ENCODE data around the gene GRK3.
A peak's percentile ranks its signal among the peaks of the same experiment; 100 is the strongest.
"Not testable (repeated sequence)": the region's sequence is repeated elsewhere in the genome, so short reads cannot be mapped to it uniquely, and the experiment has no call there.

The GRK3 gene

DNA sequence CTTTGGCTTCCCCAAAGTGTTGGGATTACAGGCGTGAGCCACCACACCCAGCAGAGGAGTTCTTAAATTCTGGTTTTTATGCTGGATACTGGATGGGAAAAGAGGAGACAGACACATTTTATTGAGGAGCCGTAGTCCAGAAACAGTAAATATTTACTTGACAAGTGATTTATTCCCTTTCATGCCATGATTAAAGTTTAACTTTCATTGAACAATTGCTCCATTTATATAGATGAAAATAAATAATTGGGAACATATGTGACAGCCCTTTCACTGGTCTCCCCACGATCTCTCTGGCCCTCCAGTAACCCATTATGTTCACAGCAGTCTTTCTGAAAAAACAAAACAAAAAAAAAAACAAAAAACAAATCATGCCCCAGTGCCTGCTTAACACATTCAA is 19.3 kb upstream of the GRK3 start:
- no peak for DNase-seq (ENCODE audit: low spot score)
- TF ChIP-seq, protein P1, sequence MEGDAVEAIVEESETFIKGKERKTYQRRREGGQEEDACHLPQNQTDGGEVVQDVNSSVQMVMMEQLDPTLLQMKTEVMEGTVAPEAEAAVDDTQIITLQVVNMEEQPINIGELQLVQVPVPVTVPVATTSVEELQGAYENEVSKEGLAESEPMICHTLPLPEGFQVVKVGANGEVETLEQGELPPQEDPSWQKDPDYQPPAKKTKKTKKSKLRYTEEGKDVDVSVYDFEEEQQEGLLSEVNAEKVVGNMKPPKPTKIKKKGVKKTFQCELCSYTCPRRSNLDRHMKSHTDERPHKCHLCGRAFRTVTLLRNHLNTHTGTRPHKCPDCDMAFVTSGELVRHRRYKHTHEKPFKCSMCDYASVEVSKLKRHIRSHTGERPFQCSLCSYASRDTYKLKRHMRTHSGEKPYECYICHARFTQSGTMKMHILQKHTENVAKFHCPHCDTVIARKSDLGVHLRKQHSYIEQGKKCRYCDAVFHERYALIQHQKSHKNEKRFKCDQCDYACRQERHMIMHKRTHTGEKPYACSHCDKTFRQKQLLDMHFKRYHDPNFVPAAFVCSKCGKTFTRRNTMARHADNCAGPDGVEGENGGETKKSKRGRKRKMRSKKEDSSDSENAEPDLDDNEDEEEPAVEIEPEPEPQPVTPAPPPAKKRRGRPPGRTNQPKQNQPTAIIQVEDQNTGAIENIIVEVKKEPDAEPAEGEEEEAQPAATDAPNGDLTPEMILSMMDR (IDR thresholded peaks at IDR 0.05; ENCODE audit: extremely low read depth, insufficient read depth, missing control alignments) = no peak
- in situ Hi-C loops (cut with MboI; ENCODE audit: low pct_unique_long_range_greater_than_20kb, low sequenced_read_pairs, unreplicated experiment) = loop anchor here (10.0 kb wide), 1 partner anchor 150 kb away; no protein-coding TSS in a partner anchor

DNA sequence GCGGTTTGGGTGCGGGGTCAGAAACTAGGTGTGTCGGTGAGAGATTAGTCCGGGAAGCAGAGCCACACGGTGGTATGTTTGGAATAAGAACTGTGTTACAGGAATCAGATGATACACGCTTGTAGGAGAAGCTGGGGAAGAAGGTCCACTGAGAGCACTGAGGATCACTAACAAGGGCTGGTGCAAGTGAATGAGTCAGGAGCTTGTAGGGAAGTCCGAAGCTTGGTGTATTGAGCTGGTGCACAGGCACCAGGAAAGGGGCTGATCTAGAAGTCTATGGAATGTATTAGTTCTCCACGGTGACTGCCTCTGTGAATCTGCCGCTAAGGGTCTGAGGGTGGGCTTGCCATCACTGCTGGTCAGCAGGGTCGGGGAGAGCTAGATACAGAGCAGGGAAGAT is 18.8 kb upstream of the GRK3 start:
- in situ Hi-C loops (cut with MboI; ENCODE audit: low pct_unique_long_range_greater_than_20kb, low sequenced_read_pairs, unreplicated experiment) = loop anchor here (10.0 kb wide), 1 partner anchor 149 kb away; no protein-coding TSS in a partner anchor
- TF ChIP-seq, protein P1 (IDR thresholded peaks at IDR 0.05; ENCODE audit: extremely low read depth, insufficient read depth, missing control alignments) = no peak
- DNase-seq (ENCODE audit: low spot score) = no peak

DNA sequence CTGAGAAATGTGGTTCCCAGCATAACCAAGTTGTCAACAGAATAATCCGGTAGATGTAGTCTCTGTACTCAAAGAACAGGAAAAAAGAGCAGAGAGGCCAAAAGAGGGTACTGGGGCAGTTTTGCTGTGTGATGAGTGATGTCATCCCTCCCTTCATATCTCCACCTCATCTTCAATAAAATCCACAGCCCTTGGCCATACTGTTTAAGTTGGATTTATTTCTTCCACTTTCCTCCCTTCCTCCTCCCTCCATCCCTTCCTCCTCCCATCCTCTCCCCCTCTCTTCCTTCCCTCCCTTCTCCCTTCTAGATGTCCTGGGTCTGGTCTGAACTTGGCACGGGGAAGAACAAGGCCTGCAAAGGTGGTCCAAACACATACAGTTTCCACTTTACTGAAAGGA is 18.2 kb upstream of the GRK3 start:
- in situ Hi-C loops (cut with MboI; ENCODE audit: low pct_unique_long_range_greater_than_20kb, low sequenced_read_pairs, unreplicated experiment) = loop anchor here (10.0 kb wide), 1 partner anchor 149 kb away; no protein-coding TSS in a partner anchor
- TF ChIP-seq, protein P1 (IDR thresholded peaks at IDR 0.05; ENCODE audit: extremely low read depth, insufficient read depth, missing control alignments) = no peak

DNA sequence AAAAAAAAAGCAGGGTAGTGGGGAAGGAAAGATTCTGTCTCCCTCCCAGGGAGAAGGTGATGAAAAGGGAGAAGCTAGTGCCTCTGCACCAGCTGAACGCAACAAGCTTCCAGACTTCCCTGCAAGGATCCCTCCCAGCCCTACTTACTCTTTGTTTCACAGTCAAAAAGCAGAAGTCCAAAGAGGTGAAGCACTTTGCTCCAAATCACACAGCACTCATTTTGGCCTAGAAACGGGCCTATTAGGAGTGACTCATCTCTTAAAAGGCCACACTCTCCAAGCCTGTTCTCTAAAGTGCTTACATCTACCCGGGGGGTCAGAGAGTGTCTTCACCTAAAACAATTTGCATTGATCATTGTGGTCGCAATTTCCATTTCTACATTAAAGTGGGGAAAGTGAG is 17.7 kb upstream of the GRK3 start:
- TF ChIP-seq, protein P1 (IDR thresholded peaks at IDR 0.05; ENCODE audit: extremely low read depth, insufficient read depth, missing control alignments) = no peak
- in situ Hi-C loops (cut with MboI; ENCODE audit: low pct_unique_long_range_greater_than_20kb, low sequenced_read_pairs, unreplicated experiment) = loop anchor here (10.0 kb wide), 1 partner anchor 148 kb away; no protein-coding TSS in a partner anchor
- DNase-seq (ENCODE audit: low spot score) = peak; percentile 17

More for the DNA sequence above, 18.2 kb upstream of the GRK3 start:
- DNase-seq (ENCODE audit: low spot score) = no peak

DNA sequence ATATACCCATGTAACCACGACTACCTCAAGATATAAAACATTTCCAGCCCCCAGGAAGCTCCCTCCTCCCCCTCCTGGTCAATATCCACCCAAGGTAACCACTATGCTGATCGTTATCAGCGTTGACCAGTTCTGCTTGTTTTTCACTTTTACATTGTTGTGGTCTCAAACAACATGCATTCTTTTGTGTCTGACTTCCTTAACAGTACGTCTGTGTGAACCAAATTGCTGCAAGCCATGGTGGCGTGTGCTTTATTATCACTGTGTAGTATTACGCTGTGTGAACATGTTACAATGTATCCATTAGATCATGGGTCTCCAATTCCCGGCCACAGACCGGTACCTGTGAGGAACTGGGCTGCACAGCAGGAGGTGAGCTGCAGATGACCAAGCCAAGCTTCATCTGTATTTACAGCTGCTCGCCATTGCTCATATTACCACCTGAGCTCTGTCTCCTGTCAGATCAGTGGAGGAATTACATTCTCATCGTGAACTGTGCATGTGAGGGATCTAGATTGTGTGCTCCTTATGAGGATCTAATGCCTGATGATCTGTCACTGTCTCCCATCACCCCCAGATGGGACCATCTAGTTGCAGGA is 15.5 kb upstream of the GRK3 start:
- DNase-seq (ENCODE audit: low spot score) = no peak
- in situ Hi-C loops (cut with MboI; ENCODE audit: low pct_unique_long_range_greater_than_20kb, low sequenced_read_pairs, unreplicated experiment) = loop anchor here (10.0 kb wide), 1 partner anchor 146 kb away; no protein-coding TSS in a partner anchor
- TF ChIP-seq, protein P1 (IDR thresholded peaks at IDR 0.05; ENCODE audit: extremely low read depth, insufficient read depth, missing control alignments) = no peak

DNA sequence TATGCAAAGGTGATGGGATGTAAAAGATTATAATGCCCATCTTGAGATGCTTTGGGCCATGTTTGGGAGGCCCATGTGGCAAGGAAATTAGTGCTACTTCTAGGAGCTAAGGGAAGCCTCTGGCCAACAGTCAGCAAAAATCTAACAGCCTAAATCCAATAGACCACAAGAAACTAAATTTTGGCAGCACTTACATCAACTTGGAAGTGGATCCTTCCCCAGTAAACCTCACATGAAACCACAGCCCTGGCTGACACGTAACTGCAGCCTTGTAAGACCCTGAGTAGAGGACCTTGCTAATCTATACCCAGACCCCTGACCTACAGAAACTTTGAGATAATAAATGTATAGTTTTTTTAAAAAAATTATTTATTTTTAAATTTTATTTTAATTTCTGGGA is 13.1 kb upstream of the GRK3 start:
- in situ Hi-C loops (cut with MboI; ENCODE audit: low pct_unique_long_range_greater_than_20kb, low sequenced_read_pairs, unreplicated experiment) = no loop called here
- DNase-seq (ENCODE audit: low spot score) = no peak
- TF ChIP-seq, protein P1 (IDR thresholded peaks at IDR 0.05; ENCODE audit: extremely low read depth, insufficient read depth, missing control alignments) = no peak

DNA sequence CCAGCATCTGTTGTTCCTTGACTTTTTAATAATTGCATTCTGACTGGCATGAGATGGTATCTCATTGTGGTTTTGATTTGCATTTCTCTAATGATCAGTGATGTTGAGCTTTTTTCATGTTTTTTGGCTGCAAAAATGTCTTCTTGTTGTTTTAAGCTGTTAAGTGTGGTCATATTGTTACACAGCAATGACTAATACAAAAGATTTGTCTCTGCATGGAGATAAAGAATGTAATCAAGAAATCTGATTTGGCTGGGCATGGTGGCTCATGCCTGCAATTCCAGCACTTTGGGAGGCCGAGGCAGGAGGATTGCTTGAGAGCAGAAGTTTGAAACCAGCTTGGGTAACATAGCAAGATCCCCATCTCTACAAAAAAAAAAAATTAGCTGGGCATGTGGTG is 12.1 kb upstream of the GRK3 start:
- in situ Hi-C loops (cut with MboI; ENCODE audit: low pct_unique_long_range_greater_than_20kb, low sequenced_read_pairs, unreplicated experiment); DNase-seq (ENCODE audit: low spot score): not testable (repeated sequence)

Measured in GM13977 (cell line).